ENCODE data around the gene KLHL12. TPM values are rescaled to one million over a fixed set of nuclear protein-coding genes. Genes with fewer than 3 reads are reported as not detected.

KLHL12 gene
- total RNA-seq, 1 donor from 2014 or later, result 37.0 TPM

Small RNAs within 50 kb of the gene (small RNA-seq; reads per million reads assigned to genes)
- not detected for gene RF00019

Other genes starting within 250 kb of the KLHL12 start
- 1.1 TPM for gene SYT2, start 216.8 kb downstream of the KLHL12 start, total RNA-seq
- 169 TPM for gene KDM5B, start 118.8 kb downstream of the KLHL12 start, total RNA-seq
- not detected for gene PCAT6, start 116.3 kb downstream of the KLHL12 start, total RNA-seq
- gene RABIF, start 38.1 kb downstream of the KLHL12 start, total RNA-seq, result 15.3 TPM
- gene ADIPOR1, start 31.1 kb upstream of the KLHL12 start, total RNA-seq, result 54.6 TPM
- 19.5 TPM for gene CYB5R1, start 40.0 kb upstream of the KLHL12 start, total RNA-seq
- gene TMEM183A, start 80.1 kb upstream of the KLHL12 start, total RNA-seq, result 131 TPM
- gene PPFIA4, start 99.3 kb upstream of the KLHL12 start, total RNA-seq, result 11.1 TPM
- not detected for gene MYOG, start 158.8 kb upstream of the KLHL12 start, total RNA-seq
- gene ADORA1, start 200.5 kb upstream of the KLHL12 start, total RNA-seq, result 24.0 TPM
- gene MYBPH, start 248.6 kb upstream of the KLHL12 start, total RNA-seq, result not detected